ENCODE data around the gene PRKD3.
"Not testable (repeated sequence)": the region's sequence is repeated elsewhere in the genome, so short reads cannot be mapped to it uniquely, and the experiment has no call there.

PRKD3 gene

DNA sequence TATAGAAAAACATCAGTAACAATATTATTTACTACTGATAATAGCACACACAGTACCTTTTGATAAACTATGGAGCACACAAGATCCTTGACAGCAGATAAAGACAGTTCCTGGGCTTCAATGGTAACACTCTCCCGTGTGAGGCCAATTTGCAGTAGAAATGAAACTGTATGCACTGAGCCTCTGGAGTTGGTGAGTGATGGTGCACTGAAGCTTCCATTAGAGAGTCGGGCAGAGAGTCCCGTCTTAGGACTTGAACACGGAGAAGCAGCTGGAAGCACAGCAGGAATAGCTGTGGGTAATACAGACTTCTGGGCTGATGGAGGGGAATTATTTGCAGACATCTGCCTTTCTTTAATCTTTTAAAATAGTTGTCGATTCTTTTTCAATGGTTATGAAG is 8.5 kb downstream of the PRKD3 start:
- DNase-seq (ENCODE audit: low read depth in 2 of 2), result no peak

DNA sequence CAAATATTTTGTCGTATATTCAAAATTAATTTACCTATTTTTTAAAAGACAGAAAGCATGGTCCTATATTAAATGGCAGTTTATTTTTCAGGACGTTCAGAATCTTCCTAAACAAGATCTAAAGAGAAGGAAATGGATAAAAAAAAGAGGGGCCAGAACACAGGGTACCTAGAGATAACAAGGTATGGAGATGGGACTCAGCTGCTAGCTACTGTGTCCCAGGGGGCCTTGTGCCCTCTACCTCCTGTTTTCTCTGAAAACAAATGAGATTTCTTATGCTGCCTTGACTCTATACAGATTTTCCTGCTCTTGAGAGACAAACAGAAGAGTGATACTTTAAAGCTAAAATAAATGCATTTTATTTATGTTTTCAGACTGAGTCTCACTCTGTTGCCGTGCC is 9.3 kb downstream of the PRKD3 start:
- no peak for DNase-seq (ENCODE audit: low read depth in 2 of 2)

DNA sequence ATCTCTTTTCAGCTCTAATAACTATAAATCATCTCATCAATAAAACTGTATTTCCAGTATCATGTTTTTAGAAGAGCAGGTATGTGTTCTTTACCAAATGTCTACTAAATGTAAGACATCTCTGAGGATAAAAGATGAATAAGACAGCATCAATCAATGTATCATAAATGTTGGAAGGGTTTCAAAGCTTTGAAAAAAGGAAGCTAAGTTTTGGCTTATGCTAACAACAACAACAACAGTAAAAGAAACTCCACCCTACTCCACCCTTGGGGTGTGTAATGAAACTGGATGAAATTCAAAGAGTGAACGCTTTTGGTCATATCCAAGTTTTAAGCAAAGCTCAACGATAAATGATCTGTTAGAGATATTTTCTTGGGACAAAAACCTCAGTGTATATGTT is 17.1 kb downstream of the PRKD3 start:
- DNase-seq (ENCODE audit: low read depth in 2 of 2), result no peak

DNA sequence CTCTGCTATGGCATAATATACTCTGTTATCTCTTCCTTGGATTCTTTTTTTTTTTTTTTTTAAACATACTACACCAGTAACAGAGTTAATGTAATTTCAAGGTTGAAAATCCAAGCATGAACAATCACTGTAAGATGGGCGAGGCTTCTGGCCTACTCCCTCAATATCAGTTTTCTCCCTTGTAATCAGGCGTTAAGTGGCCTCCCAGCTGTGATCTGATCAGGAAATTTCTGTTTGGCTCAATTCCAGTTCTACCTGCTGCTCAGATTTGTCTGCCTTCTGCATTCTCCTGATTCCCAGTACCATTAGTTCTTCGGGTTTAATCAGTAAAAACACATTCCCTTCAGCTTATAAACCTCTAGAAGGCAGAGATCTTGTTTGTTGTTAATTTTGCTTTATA is 18.6 kb downstream of the PRKD3 start:
- no peak for DNase-seq (ENCODE audit: low read depth in 2 of 2)

DNA sequence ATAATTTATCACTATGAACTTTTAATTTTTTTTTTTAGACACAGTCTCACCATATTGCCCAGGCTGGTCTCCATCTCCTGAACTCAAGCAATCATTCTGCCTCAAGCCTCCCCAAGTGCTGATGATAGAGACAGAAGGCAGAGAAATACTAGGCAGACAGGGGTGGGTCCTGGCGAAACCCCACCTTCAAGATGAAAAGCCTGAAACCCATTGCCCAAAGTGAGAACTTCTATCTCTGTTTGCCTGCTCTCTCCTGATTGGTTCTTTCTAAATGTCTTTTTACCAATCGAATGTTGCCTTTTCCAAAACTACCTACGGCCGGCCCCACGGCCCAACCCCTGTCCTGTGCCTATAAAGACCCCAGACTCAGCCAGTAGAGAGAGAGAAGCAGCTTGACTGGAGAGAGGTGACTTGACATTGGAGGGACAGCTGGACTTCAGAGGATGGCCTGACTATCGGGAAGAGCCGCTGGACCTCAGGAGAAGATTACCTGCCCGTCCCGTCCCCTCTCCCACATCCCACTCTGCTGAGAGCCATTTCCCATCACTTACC is 21.9 kb downstream of the PRKD3 start:
- DNase-seq (ENCODE audit: low read depth in 2 of 2), result no peak

DNA sequence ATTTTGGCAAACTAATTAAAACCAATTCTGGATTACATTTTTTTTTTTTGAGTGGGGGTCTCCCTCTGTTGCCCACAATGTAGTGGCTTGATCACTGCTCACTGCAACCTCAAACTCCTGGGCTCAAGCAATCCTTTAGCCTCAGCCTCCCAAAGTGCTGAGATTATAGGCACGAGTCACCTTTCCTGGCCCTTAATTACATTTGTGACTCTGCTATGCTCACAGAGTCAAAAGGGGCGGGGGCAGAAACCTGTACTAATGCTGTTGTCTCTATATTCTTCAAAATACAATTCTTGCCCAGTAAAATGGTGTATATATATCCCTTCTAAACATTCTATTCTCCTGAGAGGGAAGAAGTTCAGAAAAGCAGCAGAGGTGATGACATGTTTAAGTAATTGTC is 23.2 kb downstream of the PRKD3 start:
- no peak for DNase-seq (ENCODE audit: low read depth in 2 of 2)

DNA sequence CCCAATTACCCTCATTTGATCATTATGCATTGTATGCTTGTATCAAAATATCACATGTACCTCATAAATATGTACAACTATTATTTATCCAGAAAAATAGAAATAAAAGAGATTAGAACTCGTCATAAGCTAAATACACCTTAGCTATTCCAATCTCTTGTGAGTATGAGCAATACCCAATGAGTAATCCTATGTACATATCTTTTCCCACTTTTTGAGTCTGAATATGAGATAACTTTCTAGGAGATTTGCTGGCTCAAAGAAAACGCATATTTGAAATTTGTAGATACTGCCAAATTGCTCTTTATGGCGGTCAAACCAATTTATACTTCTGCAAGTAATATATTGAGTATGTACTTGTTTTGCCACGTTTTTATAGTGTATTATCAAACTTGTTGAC is 24.1 kb downstream of the PRKD3 start:
- no peak for DNase-seq (ENCODE audit: low read depth in 2 of 2)

DNA sequence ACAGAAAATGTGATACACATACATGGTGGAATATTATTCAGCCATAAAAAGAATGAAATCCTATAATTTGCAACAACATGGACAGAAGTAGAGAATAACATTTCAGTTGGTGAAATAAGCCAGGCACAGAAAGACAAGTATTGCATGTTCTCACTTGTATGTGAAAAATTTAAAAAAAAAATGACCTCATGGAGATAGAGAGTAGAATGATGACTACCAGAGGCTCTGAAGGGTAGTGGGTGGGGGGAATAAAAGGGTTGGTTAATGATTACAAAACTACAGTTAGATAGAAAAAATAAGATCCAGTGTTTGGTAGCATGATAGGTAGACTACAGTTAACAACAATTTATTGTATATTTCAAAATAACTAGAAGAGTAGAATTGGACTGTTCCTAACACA is 24.5 kb downstream of the PRKD3 start:
- no peak for DNase-seq (ENCODE audit: low read depth in 2 of 2)

DNA sequence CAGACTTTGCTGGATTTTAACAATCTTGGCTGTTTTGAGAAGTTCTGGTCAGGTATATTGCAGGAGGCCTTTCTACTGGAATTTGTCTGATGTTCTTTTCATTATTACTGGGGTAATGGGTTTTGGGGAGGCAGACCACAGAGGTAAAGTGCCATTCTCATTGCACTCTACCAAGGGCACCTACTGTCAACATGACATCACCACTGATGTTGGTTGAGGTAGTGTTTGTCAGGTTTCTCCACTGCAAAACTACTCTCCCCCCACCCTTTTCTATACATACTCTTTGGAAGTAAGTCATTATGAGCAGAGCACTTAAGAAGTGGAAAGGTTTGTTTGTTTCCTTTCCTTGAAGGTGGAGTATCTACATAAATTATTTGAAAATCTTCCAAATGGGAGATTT is 27.0 kb downstream of the PRKD3 start:
- DNase-seq (ENCODE audit: low read depth in 2 of 2), result no peak

DNA sequence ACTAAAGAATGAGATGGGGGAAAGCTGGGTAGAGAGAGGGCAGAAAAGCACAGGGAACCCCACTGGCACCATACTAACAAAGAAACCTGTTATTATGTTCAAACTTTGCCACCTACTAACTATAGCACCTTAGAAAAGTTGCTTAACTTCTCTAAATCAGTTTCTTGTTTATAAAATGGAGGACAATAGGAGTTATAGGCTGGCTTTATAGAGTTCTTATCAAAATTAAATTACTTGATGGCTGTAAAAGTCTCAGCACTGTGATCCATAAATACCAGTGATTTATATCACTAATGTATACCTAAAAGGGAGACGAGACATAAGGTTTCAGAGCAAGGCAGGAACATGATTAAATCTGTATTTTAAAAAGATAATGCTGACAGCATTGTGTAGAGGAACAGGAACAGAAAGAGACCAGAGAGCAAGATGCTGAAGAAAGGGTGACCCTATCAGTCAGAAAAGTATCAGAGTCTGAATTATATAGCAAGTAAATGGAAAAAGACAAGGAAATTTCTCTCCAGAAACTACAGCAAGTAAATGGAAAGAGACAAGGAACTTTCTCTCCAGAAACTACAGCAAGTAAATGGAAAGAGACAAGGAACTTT is 29.1 kb downstream of the PRKD3 start:
- DNase-seq (ENCODE audit: low read depth in 2 of 2), result no peak

DNA sequence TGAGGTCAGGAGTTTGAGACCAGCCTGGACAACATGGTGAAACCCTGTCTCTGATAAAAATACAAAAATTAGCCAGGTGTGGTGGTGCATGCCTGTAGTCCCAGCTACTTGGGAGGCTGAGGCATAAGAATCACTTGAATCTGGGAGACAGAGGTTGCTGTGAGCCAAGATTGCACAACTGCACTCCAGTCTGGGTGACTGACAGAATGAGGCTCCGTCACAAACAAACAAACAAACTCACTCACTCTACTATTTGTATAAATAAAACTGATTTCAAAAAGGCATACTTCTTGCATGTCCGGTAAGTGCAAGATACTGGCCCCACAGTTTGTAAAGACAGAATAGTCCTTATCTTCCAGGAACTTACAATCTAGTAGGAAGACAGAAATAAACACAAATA is 29.8 kb downstream of the PRKD3 start:
- not testable (repeated sequence) for DNase-seq (ENCODE audit: low read depth in 2 of 2)

DNA sequence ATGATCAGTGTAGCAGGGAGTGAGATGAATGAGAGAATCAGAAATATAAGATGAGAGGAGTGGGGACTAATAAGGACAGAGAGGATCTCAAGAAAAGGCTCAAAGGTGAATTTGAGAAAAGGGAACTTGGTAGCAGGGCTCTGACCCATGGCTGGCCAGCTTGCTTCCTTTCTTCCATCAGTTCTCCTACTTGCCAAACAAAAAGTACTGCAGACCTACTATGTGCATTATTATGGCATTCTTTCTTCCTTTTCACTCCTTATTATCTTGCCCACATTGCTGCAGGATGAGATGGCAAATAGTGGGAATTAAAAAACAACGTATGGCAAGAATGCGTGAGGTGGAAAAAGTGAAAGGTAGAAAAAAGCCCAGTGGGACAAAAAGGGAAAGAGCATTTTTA is 33.0 kb downstream of the PRKD3 start:
- DNase-seq (ENCODE audit: low read depth in 2 of 2), result no peak

DNA sequence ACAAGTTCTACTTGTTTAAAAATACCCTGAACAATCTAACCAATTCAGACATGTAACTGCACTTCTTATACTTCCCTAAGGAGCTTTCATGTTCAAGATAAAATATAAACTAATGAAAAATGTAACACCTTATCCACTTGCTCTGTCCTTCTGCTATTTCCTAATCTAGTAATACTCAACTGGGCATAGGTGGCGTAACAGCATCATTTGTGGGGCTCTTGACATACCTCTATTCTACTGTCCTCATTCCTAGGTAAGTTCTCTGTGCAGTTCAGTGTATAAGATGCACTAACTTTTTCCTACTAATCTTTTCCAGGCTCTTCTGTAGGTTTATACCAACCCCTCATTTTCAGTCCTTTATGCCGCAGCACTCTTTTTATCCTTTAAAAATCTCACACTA is 36.7 kb downstream of the PRKD3 start:
- no peak for DNase-seq (ENCODE audit: low read depth in 2 of 2)

DNA sequence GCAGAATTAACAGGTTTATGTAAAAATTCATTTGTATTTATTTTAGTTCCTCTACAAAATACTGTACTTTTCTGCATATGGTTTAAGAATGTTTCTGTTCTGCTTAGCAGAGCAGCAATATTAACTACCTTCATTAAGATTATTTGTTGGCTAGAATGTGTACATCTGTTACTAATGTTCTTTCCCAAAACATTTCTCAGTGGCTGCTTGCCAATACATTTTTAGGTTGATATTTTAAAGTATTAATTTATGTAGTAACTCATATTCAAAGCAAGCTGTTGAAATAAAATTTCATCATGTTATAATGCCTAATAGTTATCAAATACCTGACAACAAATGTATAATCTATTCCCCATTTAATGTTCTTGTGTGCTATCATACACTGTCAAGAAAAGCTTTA is 40.3 kb downstream of the PRKD3 start:
- no peak for DNase-seq (ENCODE audit: low read depth in 2 of 2)

DNA sequence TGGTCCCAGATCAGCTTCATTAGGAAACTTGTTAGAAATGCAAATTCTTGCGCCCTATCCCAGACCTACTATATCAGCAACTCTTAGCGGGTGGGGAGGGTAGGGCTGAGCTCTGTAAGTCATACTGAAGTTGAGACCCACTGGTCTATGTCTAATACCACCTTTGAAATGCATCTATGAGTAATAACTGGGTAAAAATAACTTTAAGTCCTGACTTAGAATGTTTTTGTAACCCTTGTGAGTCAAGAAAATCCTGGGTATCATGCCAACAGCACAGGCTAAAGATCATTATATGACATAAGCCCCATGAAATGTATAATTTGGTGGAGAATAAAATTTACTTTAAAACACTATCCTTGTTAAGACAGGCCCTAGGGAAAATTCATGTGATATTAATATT is 41.4 kb downstream of the PRKD3 start:
- no peak for DNase-seq (ENCODE audit: low read depth in 2 of 2)

DNA sequence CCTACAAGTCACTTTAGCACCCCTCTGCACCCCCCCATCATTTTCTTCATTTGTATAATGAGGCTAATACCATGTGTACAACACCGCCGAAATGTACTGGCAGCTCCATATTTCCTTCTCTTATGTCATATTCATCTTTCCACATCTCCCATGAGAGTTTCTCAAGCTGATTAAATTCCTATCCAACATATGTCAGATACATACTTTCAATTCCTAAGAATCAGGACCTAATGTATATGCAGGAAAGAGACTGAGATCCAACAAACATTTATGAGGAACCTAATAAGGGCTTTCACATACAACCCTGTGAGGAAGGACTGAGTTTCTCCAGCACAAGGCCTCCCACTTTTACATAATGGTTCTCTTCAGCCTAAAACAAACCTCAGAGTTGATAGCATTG is 41.9 kb downstream of the PRKD3 start:
- DNase-seq (ENCODE audit: low read depth in 2 of 2), result no peak

DNA sequence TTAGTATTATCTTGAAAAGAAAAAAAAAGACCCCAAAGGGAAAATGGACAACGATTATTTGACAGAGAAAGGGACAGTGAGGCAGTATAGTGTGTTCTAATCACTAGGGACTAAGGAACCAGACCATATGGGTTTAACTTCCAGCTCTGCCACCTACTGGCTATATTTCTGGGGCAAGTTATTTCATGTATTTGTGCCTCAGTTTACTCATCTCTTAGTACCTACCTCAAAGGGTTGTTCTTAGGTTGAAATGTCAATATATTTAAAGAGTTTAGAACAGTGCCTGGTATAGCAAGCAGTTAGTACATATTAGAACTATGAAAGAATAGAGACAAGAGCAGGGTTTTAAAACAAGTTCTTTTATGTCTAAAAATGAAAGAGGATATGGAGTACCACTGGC is 42.7 kb downstream of the PRKD3 start:
- DNase-seq (ENCODE audit: low read depth in 2 of 2), result no peak

DNA sequence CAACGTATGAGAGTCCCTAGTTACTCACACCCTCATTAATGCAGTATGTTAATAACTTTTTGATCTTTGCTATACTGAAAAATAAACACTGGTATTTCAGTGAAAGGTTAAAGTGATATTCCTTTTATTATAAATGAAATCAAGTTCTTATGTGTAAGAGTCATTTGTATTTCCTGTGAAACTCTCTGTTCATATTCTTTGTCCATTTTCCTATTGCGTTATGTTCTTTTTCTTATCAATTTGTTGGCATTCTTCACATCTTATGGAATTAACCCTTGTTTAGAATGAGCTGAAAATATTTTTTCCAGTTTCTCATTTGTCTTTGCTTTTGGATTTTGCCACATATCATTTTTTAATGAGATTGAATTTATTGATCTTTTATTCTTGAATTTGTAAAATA is 48.3 kb downstream of the PRKD3 start:
- no peak for DNase-seq (ENCODE audit: low read depth in 2 of 2)
